ENCODE data around the gene YDJC. TPM values are rescaled to one million over a fixed set of nuclear protein-coding genes. Genes with fewer than 3 reads are reported as not detected.

The YDJC gene
- total RNA-seq, 4 donors from 2014 or later = 10.9 to 42.5 (median 16.0) TPM

DNA sequence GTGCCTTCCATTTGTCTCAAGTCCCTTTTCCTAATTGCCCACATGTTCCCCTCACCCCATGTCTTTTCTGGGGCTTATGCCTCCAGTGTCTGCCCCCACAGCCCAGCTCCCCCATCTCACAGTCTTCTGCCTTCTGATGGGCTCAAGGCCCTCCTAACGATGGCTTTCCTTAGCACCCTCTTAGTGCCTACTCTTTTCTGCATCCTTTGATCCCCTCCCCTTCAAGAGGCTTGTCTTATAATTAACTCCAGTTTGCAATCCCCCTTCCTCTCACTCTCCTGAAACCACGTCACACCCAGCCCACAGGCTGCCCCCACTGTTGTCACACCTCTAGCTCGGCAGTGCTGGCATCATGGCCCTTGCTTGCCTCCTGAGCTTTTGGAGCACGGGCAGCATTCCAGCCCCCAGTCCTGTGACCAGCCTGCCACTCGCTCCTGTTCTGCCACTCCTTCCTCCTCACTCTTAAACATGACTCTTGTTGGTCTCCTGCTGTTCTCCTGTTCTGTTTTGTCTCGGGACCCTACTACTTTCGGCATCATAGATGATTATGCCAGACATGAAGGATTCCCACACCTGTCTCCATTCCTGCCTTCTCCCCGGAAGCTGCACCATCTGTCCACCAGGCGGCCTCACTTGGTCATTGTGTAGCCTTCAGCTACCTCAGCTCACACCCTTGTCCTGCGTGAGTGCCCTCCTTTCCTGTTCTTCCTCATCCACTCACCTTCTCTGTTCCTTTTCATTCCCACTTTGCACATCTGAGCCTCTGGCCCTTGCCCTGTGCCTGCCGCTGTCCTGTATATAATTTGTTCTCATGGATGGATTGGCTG is 36.2 kb downstream of the YDJC start:
- Histone ChIP-seq H3K27me3 (no peaks in the 10 kb centered on the region), H3K27ac (no peak overlapping the region), H3K4me3 (no peak overlapping the region), H3K36me3 (no peaks in the 10 kb centered on the region), H3K9me3 (no peaks in the 10 kb centered on the region), H3K4me1 (peaks cover 0 to 3% of the 10 kb centered on the region in 2 donors)
- no peak for TF ChIP-seq POLR2A (IDR thresholded peaks at IDR 0.05)
- TF ChIP-seq CTCF (IDR thresholded peaks at IDR 0.05) = no peak
- intact Hi-C loops (cut with DNase I; ENCODE audit: low total_unique reads) = no loop called here
- no peak for DNase-seq

DNA sequence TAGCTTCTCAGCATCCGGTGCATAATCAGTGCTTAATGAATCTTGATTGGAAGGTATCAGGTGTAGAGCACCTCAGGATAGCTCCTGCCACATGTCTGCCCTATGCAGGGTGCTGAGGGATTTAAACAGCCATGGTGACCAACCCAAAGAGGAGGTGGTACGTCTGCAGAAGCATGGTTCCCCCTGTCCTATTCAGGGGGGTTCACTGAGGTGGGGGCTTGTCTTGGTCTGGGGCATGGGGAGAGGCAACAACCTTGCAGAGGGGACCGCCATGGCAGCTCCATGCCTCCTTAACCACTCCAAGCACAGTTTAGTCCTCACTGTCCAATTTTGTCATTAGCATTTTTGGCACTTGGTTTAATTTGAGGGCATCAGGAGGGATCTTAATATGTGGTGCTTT is 37.4 kb downstream of the YDJC start:
- Histone ChIP-seq H3K4me1 (peaks cover 0 to 3% of the 10 kb centered on the region in 2 donors), H3K27me3 (no peaks in the 10 kb centered on the region), H3K4me3 (no peak overlapping the region), H3K9me3 (no peaks in the 10 kb centered on the region), H3K27ac (no peak overlapping the region), H3K36me3 (no peaks in the 10 kb centered on the region)
- DNase-seq = no peak
- TF ChIP-seq CTCF (IDR thresholded peaks at IDR 0.05) (no peak), POLR2A (IDR thresholded peaks at IDR 0.05) (no peak)
- intact Hi-C loops (cut with DNase I; ENCODE audit: low total_unique reads) = no loop called here

DNA sequence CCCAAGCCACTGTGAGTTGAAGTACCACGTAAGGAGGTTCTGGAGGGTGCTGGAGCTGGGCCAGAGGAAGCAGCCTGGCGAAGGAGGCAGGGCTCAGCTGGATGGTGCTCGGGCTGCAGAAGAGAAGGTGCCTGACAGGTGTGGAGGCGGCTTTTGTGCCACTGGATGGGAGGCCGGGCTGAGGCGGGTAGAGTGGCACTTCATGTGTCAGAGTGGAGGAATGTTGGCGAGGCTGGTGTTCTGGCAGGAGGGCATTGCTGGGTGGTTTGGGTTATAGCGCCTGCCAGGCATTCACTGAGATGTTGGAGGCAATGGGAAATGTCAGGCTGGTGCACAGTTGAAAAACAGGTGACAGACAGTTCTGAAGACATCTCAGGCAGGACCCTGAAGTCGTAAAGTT is 38.1 kb downstream of the YDJC start:
- Histone ChIP-seq H3K27ac (no peak overlapping the region), H3K9me3 (no peaks in the 10 kb centered on the region), H3K4me1 (peaks cover 0 to 3% of the 10 kb centered on the region in 2 donors), H3K4me3 (no peak overlapping the region), H3K36me3 (no peaks in the 10 kb centered on the region), H3K27me3 (no peaks in the 10 kb centered on the region)
- no peak for TF ChIP-seq POLR2A (IDR thresholded peaks at IDR 0.05)
- no peak for TF ChIP-seq CTCF (IDR thresholded peaks at IDR 0.05)
- intact Hi-C loops (cut with DNase I; ENCODE audit: low total_unique reads) = no loop called here
- no peak for DNase-seq

GRCh38 chr22:21590809-21591641 is 38.8 kb downstream of the YDJC start:
- H3K27ac ChIP-seq = no peak overlapping the region
- no peak for TF ChIP-seq CTCF (IDR thresholded peaks at IDR 0.05)
- TF ChIP-seq POLR2A (IDR thresholded peaks at IDR 0.05) = no peak
- no peaks in the 10 kb centered on the region for H3K27me3 ChIP-seq
- no peaks in the 10 kb centered on the region for H3K36me3 ChIP-seq
- intact Hi-C loops (cut with DNase I; ENCODE audit: low total_unique reads) = no loop called here
- no peak for DNase-seq
- H3K4me1 ChIP-seq = peaks cover 0 to 3% of the 10 kb centered on the region in 2 donors
- H3K4me3 ChIP-seq = no peak overlapping the region
- H3K9me3 ChIP-seq = no peaks in the 10 kb centered on the region

- peaks cover 0 to 3% of the 10 kb centered on the region in 2 donors for H3K4me1 ChIP-seq
- no peaks in the 10 kb centered on the region for H3K27me3 ChIP-seq
- TF ChIP-seq CTCF (IDR thresholded peaks at IDR 0.05) = no peak
- TF ChIP-seq POLR2A (IDR thresholded peaks at IDR 0.05) = no peak
- no peak for DNase-seq
- intact Hi-C loops (cut with DNase I; ENCODE audit: low total_unique reads) = no loop called here
- H3K27ac ChIP-seq = no peak overlapping the region
- no peaks in the 10 kb centered on the region for H3K9me3 ChIP-seq
- no peak overlapping the region for H3K4me3 ChIP-seq
- no peaks in the 10 kb centered on the region for H3K36me3 ChIP-seq
Measured at GRCh38 chr22:21589396-21589795, 40.4 kb downstream of the YDJC start.

All from uterus (tissue), 4 donors.